HG02610 (cell line): Measurements from ENCODE around the gene TAS2R42.

ENCODE experiments used
- ATAC-seq: cut with Tn5 transposase; IDR thresholded peaks from one replicate; pipeline ENCODE4 v1.9.1; 2021; ENCODE audit warnings: mild to moderate bottlenecking, moderate library complexity; ENCODE audit not compliant: unreplicated experiment

The TAS2R42 gene

DNA sequence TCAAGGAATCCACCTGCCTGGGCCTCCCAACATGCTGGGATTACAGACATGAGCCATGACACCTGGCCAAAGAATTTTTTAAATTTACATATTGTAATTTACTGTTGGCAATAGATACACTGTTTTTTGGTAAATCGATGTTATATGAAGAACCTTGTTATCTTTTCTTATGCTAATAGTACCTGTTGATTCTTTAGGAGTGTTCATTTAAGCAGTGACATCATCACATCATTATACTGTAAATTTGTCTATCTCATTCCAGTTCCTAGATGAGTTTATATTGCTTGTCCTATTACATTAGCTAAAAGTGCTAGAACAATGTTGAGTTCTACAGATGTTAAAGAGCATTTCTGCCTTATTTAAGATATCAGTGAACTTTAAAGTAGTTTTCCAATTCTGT is 39.3 kb downstream of the TAS2R42 start:
- no peak for ATAC-seq

DNA sequence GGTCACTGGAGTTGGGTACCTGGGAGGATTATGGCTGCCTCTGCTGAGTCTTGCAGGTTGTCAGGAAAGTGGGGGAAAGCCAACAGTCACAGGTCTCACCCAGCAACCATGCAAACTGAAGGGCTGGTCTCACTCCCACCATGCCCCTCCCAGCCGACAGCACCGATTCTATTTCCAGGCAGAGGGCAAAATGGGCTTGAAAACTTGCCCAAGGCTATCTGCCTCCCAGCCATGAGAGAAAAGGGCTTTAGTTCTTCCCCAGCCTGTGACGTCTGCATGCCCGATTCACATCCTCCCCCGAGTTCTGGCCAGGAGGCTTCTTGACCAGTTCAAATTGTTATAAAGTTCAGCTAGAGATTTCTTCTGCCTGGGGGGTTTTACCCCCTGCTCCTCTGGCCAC is 42.4 kb downstream of the TAS2R42 start:
- no peak for ATAC-seq

GRCh38 chr12:11143352-11143751 is 43.4 kb downstream of the TAS2R42 start:
- no peak for ATAC-seq

DNA sequence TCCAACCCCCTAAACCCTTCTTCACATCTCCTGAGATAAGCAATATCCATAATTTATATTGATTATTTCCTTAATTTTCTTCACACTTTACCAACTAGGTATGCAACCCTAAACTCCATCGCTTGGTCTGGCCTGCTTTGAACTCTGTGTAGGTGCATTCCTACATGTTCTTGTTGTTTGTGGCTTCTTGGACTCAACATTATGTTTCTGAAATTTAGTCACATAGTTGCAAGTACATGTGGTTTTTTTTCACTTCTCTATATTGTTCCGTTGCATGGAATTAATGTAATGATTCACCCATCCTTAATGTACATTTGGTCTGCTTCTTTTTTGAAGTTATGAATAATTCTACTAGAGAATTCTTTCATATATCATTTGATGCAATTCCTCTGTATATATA is 50.7 kb downstream of the TAS2R42 start:
- ATAC-seq: peak; percentile 83
